Measurements from ENCODE around the gene JMJD8. TPM values are rescaled to one million over a fixed set of nuclear protein-coding genes. Genes with fewer than 3 reads are reported as not detected.
A peak's percentile ranks its signal among the peaks of the same experiment; 100 is the strongest.

Gene JMJD8
- total and polyA plus RNA-seq, 9 of the 15 experiments (the other 6 are each of a cell fraction or from before 2014, with no cell fraction given): 1.2 to 50.6 (median 29.3) TPM

GRCh38 chr16:684071-684794 lies at the start of gene JMJD8 (continued):
- TF ChIP-seq ZMIZ1 (IDR thresholded peaks at IDR 0.05; ENCODE audit: low read depth in 2 of 2, low read length in 2 of 2) (peak in 1 of 2 experiments; percentile 23; a peak in 1 of 4 replicates), ZFP30 (CRISPR knock-in tag; IDR thresholded peaks at IDR 0.05; ENCODE audit: borderline replicate concordance) (no peak), NFIC (IDR thresholded peaks at IDR 0.05) (no peak), L3MBTL2 (IDR thresholded peaks at IDR 0.05) (peak; percentile 97), NCOA6 (IDR thresholded peaks at IDR 0.05) (no peak), MNT (conservative IDR thresholded peaks at IDR 0.05) (peak in 1 of 2 experiments; percentile 71; a peak in 3 of 4 replicates), CEBPZ (IDR thresholded peaks at IDR 0.05; ENCODE audit: borderline replicate concordance, low read depth, low read length) (no peak), NUFIP1 (IDR thresholded peaks at IDR 0.05; ENCODE audit: partially characterized antibody) (no peak), E2F6 (IDR thresholded peaks at IDR 0.05; ENCODE audit: borderline replicate concordance in 1 of 2, extremely low read depth in 1 of 2, insufficient read depth in 1 of 2, insufficient read length in 1 of 2, low read depth in 1 of 2, low read length in 1 of 2, poor library complexity in 1 of 2, severe bottlenecking in 1 of 2) (peak; percentile 99), MLLT1 (IDR thresholded peaks at IDR 0.05) (no peak), ZNF668 (CRISPR knock-in tag; IDR thresholded peaks at IDR 0.05) (no peak), CSDE1 (IDR thresholded peaks at IDR 0.05) (peak in 1 of 2 experiments; percentile 96; a peak in 1 of 4 replicates), TAL1 (IDR thresholded peaks at IDR 0.05) (no peak), ZNF134 (CRISPR knock-in tag; conservative IDR thresholded peaks at IDR 0.05) (no peak), HDAC2 (IDR thresholded peaks at IDR 0.05) (no peak)

All from K562 (cell line).